Measurements from ENCODE around the gene EMILIN3.

EMILIN3 gene

GRCh38 chr20:41349943-41350342 is 16.7 kb downstream of the EMILIN3 start:
- in situ Hi-C loops (cut with MboI; ENCODE audit: low sequenced_read_pairs) = loop anchor here (10.0 to 25.0 kb wide), 2 partner anchors 175 to 363 kb away; no protein-coding TSS in a partner anchor

GRCh38 chr20:41349266-41349665 is 17.4 kb downstream of the EMILIN3 start:
- in situ Hi-C loops (cut with MboI; ENCODE audit: low sequenced_read_pairs) = loop anchor here (10.0 to 25.0 kb wide), 2 partner anchors 174 to 362 kb away; no protein-coding TSS in a partner anchor

GRCh38 chr20:41348430-41349172 is 18.0 kb downstream of the EMILIN3 start:
- in situ Hi-C loops (cut with MboI; ENCODE audit: low sequenced_read_pairs) = loop anchor here (10.0 to 25.0 kb wide), 2 partner anchors 174 to 361 kb away; no protein-coding TSS in a partner anchor

GRCh38 chr20:41347523-41348429 is 18.8 kb downstream of the EMILIN3 start:
- in situ Hi-C loops (cut with MboI; ENCODE audit: low sequenced_read_pairs) = loop anchor here (10.0 to 25.0 kb wide), 2 partner anchors 173 to 360 kb away; no protein-coding TSS in a partner anchor

- in situ Hi-C loops (cut with MboI; ENCODE audit: low sequenced_read_pairs) = loop anchor here (10.0 to 25.0 kb wide), 2 partner anchors 171 to 358 kb away; no protein-coding TSS in a partner anchor
Measured at GRCh38 chr20:41345729-41346067, 20.9 kb downstream of the EMILIN3 start.

GRCh38 chr20:41344938-41345728 is 21.5 kb downstream of the EMILIN3 start:
- in situ Hi-C loops (cut with MboI; ENCODE audit: low sequenced_read_pairs) = loop anchor here (10.0 to 25.0 kb wide), 2 partner anchors 170 to 358 kb away; no protein-coding TSS in a partner anchor

- in situ Hi-C loops (cut with MboI; ENCODE audit: low sequenced_read_pairs) = loop anchor here (10.0 to 25.0 kb wide), 2 partner anchors 170 to 357 kb away; no protein-coding TSS in a partner anchor
Measured at GRCh38 chr20:41344477-41344876, 22.1 kb downstream of the EMILIN3 start.

GRCh38 chr20:41342474-41343464 is 23.8 kb downstream of the EMILIN3 start:
- in situ Hi-C loops (cut with MboI; ENCODE audit: low sequenced_read_pairs) = loop anchor here (10.0 to 25.0 kb wide), 2 partner anchors 168 to 355 kb away; no protein-coding TSS in a partner anchor

- in situ Hi-C loops (cut with MboI; ENCODE audit: low sequenced_read_pairs) = loop anchor here (10.0 to 25.0 kb wide), 2 partner anchors 166 to 353 kb away; no protein-coding TSS in a partner anchor
Measured at GRCh38 chr20:41340327-41341055, 26.1 kb downstream of the EMILIN3 start, which contains the start of gene LPIN3. TSS of gene LPIN3 (plus strand) at chr20:41340821. CDS start at chr20:41345804, 4,983 bp downstream.

- in situ Hi-C loops (cut with MboI; ENCODE audit: low sequenced_read_pairs) = loop anchor here (10.0 to 25.0 kb wide), 2 partner anchors 165 to 353 kb away; no protein-coding TSS in a partner anchor
Measured at GRCh38 chr20:41339957-41340326, 26.7 kb downstream of the EMILIN3 start.

GRCh38 chr20:41336711-41337492 is 29.7 kb downstream of the EMILIN3 start:
- in situ Hi-C loops (cut with MboI; ENCODE audit: low sequenced_read_pairs) = loop anchor here (25.0 kb wide), 1 partner anchor 350 kb away; no protein-coding TSS in a partner anchor

GRCh38 chr20:41335591-41335990 is 31.0 kb downstream of the EMILIN3 start:
- in situ Hi-C loops (cut with MboI; ENCODE audit: low sequenced_read_pairs) = loop anchor here (25.0 kb wide), 1 partner anchor 348 kb away; no protein-coding TSS in a partner anchor

- in situ Hi-C loops (cut with MboI; ENCODE audit: low sequenced_read_pairs) = loop anchor here (25.0 kb wide), 1 partner anchor 347 kb away; no protein-coding TSS in a partner anchor
Measured at GRCh38 chr20:41334443-41335421, 31.9 kb downstream of the EMILIN3 start.

- in situ Hi-C loops (cut with MboI; ENCODE audit: low sequenced_read_pairs) = loop anchor here (25.0 kb wide), 1 partner anchor 347 kb away; no protein-coding TSS in a partner anchor
Measured at GRCh38 chr20:41334036-41334435, 32.6 kb downstream of the EMILIN3 start.

GRCh38 chr20:41331731-41332130 is 34.9 kb downstream of the EMILIN3 start:
- in situ Hi-C loops (cut with MboI; ENCODE audit: low sequenced_read_pairs) = loop anchor here (25.0 kb wide), 1 partner anchor 344 kb away; no protein-coding TSS in a partner anchor

GRCh38 chr20:41330941-41331340 is 35.7 kb downstream of the EMILIN3 start:
- in situ Hi-C loops (cut with MboI; ENCODE audit: low sequenced_read_pairs) = loop anchor here (25.0 kb wide), 1 partner anchor 344 kb away; no protein-coding TSS in a partner anchor

Measured in HL-60/S4 treated with phorbol 12-myristate 13-acetate at 8.2 ng/mL for 4 days and 3 days (cell line).